ENCODE data around the gene SEMA6D. TPM values are rescaled to one million over a fixed set of nuclear protein-coding genes. Genes with fewer than 3 reads are reported as not detected.

The SEMA6D gene
- total and polyA plus RNA-seq, 2 experiments from 2014 or later: 77.6 to 90.6 TPM

- Histone ChIP-seq H3K27ac (no peak overlapping the region), H3K4me3 (no peak overlapping the region), H3K27me3 (no peaks in the 10 kb centered on the region), H3K4me1 (ENCODE audit: low read depth) (peaks cover 11% of the 10 kb centered on the region), H3K36me3 (no peaks in the 10 kb centered on the region), H3K9me3 (ENCODE audit: low read depth) (no peaks in the 10 kb centered on the region)
- no peak for TF ChIP-seq CTCF (IDR thresholded peaks at IDR 0.05; ENCODE audit: low read depth, low read length)
- no peak for DNase-seq (ENCODE audit: low read depth in 1 of 2, low spot score in 1 of 2)
These were observed 42.6 kb upstream of the SEMA6D start for GRCh38 chr15:47674586-47675232.

GRCh38 chr15:47675735-47676134, 41.6 kb upstream of the SEMA6D start:
- no peak for TF ChIP-seq CTCF (IDR thresholded peaks at IDR 0.05; ENCODE audit: low read depth, low read length)
- DNase-seq (ENCODE audit: low read depth in 1 of 2, low spot score in 1 of 2): no peak
- no peak overlapping the region for H3K27ac ChIP-seq
- H3K9me3 ChIP-seq (ENCODE audit: low read depth): no peaks in the 10 kb centered on the region
- no peaks in the 10 kb centered on the region for H3K27me3 ChIP-seq
- H3K4me1 ChIP-seq (ENCODE audit: low read depth): peaks cover 11% of the 10 kb centered on the region
- no peaks in the 10 kb centered on the region for H3K36me3 ChIP-seq
- H3K4me3 ChIP-seq: no peak overlapping the region

- no peak for DNase-seq (ENCODE audit: low read depth in 1 of 2, low spot score in 1 of 2)
- peaks cover 8% of the 10 kb centered on the region for H3K4me1 ChIP-seq (ENCODE audit: low read depth)
- H3K9me3 ChIP-seq (ENCODE audit: low read depth): no peaks in the 10 kb centered on the region
- no peak for TF ChIP-seq CTCF (IDR thresholded peaks at IDR 0.05; ENCODE audit: low read depth, low read length)
- H3K4me3 ChIP-seq: no peak overlapping the region
- H3K27me3 ChIP-seq: no peaks in the 10 kb centered on the region
- no peaks in the 10 kb centered on the region for H3K36me3 ChIP-seq
- H3K27ac ChIP-seq: no peak overlapping the region
These were observed 39.3 kb upstream of the SEMA6D start for GRCh38 chr15:47678040-47678439.

GRCh38 chr15:47682661-47683060, 34.6 kb upstream of the SEMA6D start:
- Histone ChIP-seq H3K9me3 (ENCODE audit: low read depth) (no peaks in the 10 kb centered on the region), H3K36me3 (no peaks in the 10 kb centered on the region), H3K27me3 (no peaks in the 10 kb centered on the region), H3K27ac (no peak overlapping the region), H3K4me3 (no peak overlapping the region), H3K4me1 (ENCODE audit: low read depth) (no peaks in the 10 kb centered on the region)
- no peak for DNase-seq (ENCODE audit: low read depth in 1 of 2, low spot score in 1 of 2)
- TF ChIP-seq CTCF (IDR thresholded peaks at IDR 0.05; ENCODE audit: low read depth, low read length): no peak

- no peak overlapping the region for H3K27ac ChIP-seq
- no peaks in the 10 kb centered on the region for H3K4me1 ChIP-seq (ENCODE audit: low read depth)
- H3K9me3 ChIP-seq (ENCODE audit: low read depth): no peaks in the 10 kb centered on the region
- H3K4me3 ChIP-seq: no peak overlapping the region
- no peak for DNase-seq (ENCODE audit: low read depth in 1 of 2, low spot score in 1 of 2)
- no peaks in the 10 kb centered on the region for H3K27me3 ChIP-seq
- TF ChIP-seq CTCF (IDR thresholded peaks at IDR 0.05; ENCODE audit: low read depth, low read length): no peak
- no peaks in the 10 kb centered on the region for H3K36me3 ChIP-seq
These were observed 32.0 kb upstream of the SEMA6D start for GRCh38 chr15:47685141-47685870.

All from cardiac muscle cell (in vitro differentiated cells and primary cell).